Activated T-helper 1 cell treated with anti-CD3 and anti-CD28 coated beads, Interleukin-12 subunit alpha, Interleukin-12 subunit beta, Interleukin-2, Interleukin-4 antibody, amounts not matched to agents 30 ng/mL and 10 ng/mL and 1 ng/mL, durations not matched to agents 14 hours and 24 hours and 36 hours (primary cell): Measurements from ENCODE around the gene MDK. TPM values are rescaled to one million over a fixed set of nuclear protein-coding genes. Genes with fewer than 3 reads are reported as not detected.
A peak's percentile ranks its signal among the peaks of the same experiment; 100 is the strongest.

Experiments
- DNase-seq: peaks from one replicate; pipeline ENCODE4 v3.0.0; 2021; ENCODE audit warnings: low spot score
- H3K27ac Mint-ChIP-seq: one replicate; pipeline ENCODE4 v1.8.0; 2021; ENCODE audit warnings: mild to moderate bottlenecking, mixed read lengths
- H3K27me3 Mint-ChIP-seq: one replicate; pipeline ENCODE4 v1.8.0; 2022; ENCODE audit warnings: mild to moderate bottlenecking, moderate library complexity, mixed read lengths; ENCODE audit not compliant: insufficient read depth
- H3K36me3 Mint-ChIP-seq: one replicate; pipeline ENCODE4 v1.8.0; 2021; ENCODE audit warnings: low read depth, mixed read lengths
- H3K4me1 Mint-ChIP-seq: one replicate; pipeline ENCODE4 v1.8.0; 2021; ENCODE audit warnings: low read depth, mixed read lengths
- H3K4me3 Mint-ChIP-seq: one replicate; pipeline ENCODE4 v1.8.0; 2021; ENCODE audit warnings: mild to moderate bottlenecking, moderate library complexity, mixed read lengths
- H3K9me3 Mint-ChIP-seq: one replicate; pipeline ENCODE4 v1.8.0; 2021; ENCODE audit warnings: mixed read lengths
- intact Hi-C: fragments of 100-400 bp; cut with micrococcal nuclease; formaldehyde crosslinking; loops from one replicate; pipeline ENCODE4 v1.15.1; 2024
- total RNA-seq: library from RNA; stranded (reverse); gene quantifications from 2 replicates; pipeline ENCODE4 v1.2.3, GENCODE V29; 2022

Gene MDK
- total RNA-seq, 1 donor from 2014 or later = 7.1 TPM

DNA sequence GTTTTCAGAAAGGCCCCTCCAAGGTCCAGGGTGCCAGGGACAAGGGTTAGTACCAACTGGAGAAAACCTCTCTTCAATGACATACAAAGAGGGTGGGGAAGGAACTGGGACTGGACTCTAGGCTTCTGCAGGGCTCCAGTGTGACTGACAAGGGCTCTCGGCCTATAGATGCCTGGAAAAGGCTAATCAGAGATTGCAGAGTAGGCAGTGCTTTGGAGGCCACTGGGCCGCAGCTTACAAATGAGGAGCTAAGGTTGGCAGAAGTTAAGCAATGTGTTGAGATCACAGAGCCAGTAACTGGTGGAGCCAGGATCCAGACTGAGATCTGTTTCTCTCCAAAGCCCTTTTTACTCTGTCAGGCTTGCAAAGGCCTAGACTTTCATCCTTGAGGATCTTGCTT is 41.7 kb upstream of the MDK start:
- Mint-ChIP-seq H3K27me3 (peaks cover 9% of the 10 kb centered on the region), H3K36me3 (no peaks in the 10 kb centered on the region), H3K4me1 (peaks cover 41% of the 10 kb centered on the region), H3K9me3 (no peaks in the 10 kb centered on the region), H3K4me3 (no peak overlapping the region), H3K27ac (no peak overlapping the region)
- intact Hi-C loops = no loop called here
- no peak for DNase-seq

DNA sequence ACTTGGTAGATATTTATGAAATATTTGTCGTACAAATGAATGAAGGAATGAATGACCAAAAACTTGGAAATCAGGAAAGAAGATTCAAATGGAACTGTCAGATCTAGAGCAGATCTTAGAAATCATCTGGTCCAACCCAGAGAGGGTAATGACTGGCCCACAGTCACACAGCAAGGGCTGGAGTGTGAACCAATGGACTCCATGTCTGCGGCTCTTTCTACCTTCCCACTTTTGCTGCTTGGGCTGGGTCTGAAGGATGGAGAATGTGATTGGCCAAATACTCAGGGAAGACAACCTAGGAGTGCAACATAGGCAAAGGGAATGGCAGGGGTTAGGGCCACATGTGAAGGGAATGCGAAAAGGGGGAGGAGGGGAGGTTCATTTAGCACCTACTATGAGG is 40.0 kb upstream of the MDK start:
- intact Hi-C loops = no loop called here
- Mint-ChIP-seq H3K4me3 (no peak overlapping the region), H3K27me3 (peaks cover 3% of the 10 kb centered on the region), H3K27ac (no peak overlapping the region), H3K9me3 (no peaks in the 10 kb centered on the region), H3K36me3 (no peaks in the 10 kb centered on the region), H3K4me1 (peaks cover 57% of the 10 kb centered on the region)
- no peak for DNase-seq

DNA sequence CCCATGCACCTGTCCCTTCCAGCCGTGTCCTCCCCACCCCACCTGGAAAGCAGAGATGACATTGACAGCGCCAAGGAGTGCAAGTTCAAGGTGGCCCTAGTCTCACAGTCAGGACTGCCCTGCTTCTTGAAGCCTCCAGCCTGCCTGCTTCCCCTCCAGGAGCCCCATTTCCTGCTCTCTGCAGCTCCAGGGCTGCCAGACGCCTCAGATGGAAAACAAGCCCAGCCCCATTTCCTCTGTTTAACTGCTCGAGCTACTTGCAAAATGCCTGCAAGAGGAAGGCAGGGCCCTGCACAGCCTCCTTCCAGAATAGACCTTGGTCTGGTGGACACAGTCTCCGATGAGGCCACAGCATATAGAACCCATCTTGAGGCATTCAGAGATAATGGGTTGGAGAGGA is 39.2 kb upstream of the MDK start:
- Mint-ChIP-seq H3K4me3 (no peak overlapping the region), H3K27me3 (peaks cover 3% of the 10 kb centered on the region), H3K9me3 (no peaks in the 10 kb centered on the region), H3K4me1 (peaks cover 64% of the 10 kb centered on the region), H3K36me3 (no peaks in the 10 kb centered on the region), H3K27ac (no peak overlapping the region)
- no peak for DNase-seq
- intact Hi-C loops = no loop called here

DNA sequence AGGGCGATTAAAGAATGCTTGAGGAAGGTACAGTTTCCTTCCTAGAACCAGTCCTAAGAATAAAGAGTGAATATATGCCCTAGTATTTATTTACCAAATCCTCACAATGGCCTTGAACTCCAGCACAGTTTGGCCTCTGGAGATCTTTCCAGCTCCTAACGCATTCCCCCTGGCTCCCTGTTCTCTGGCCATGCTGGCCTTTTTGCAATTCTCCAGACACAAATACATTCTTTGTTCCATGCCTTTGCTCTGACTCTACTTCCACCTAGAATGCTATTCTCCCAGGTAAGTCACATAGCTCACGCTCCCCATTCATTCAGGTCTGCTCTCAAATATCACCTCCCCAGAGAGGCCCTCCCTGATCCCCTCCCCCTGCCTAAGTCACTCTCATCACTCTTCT is 37.9 kb upstream of the MDK start:
- H3K4me1 Mint-ChIP-seq = peaks cover 61% of the 10 kb centered on the region

DNA sequence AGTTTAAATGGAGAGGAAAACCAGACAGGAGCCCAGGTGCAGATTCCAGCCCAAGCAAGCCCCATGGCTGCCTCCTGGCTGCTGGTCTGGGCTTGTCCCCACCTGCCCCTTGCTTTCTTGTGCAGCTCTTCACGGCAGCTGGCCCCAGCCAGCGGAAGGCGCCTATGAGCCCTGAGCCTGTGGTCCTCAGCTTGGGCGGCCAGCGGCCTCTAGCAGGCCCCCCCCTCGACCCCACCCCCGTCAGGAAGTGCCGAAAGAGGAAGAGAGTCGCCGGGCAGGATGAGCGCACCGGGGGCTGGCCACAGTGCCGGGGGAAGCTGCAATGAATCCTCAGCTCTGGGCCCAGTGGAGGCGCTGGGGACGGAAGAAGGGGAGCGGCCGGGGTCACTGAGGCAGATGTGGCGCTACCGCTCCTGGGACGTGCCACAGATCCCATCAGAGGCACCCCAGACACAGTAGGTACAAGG is 36.3 kb upstream of the MDK start:
- intact Hi-C loops = loop anchor here (5.0 kb wide), 1 partner anchor 498 kb away; the partner anchor contains the start of gene CRY2
- Mint-ChIP-seq H3K27me3 (peaks cover 3% of the 10 kb centered on the region), H3K4me1 (peaks cover 72% of the 10 kb centered on the region), H3K4me3 (peak overlapping the region; percentile 85), H3K36me3 (peaks cover 5% of the 10 kb centered on the region), H3K27ac (peak overlapping the region; percentile 57), H3K9me3 (no peaks in the 10 kb centered on the region)
- DNase-seq = no peak

More for the DNA sequence above, 37.9 kb upstream of the MDK start:
- H3K36me3 Mint-ChIP-seq = no peaks in the 10 kb centered on the region
- H3K4me3 Mint-ChIP-seq = no peak overlapping the region
- DNase-seq = no peak
- H3K9me3 Mint-ChIP-seq = no peaks in the 10 kb centered on the region
- H3K27me3 Mint-ChIP-seq = peaks cover 3% of the 10 kb centered on the region
- H3K27ac Mint-ChIP-seq = peak overlapping the region; percentile 27
- intact Hi-C loops = no loop called here

DNA sequence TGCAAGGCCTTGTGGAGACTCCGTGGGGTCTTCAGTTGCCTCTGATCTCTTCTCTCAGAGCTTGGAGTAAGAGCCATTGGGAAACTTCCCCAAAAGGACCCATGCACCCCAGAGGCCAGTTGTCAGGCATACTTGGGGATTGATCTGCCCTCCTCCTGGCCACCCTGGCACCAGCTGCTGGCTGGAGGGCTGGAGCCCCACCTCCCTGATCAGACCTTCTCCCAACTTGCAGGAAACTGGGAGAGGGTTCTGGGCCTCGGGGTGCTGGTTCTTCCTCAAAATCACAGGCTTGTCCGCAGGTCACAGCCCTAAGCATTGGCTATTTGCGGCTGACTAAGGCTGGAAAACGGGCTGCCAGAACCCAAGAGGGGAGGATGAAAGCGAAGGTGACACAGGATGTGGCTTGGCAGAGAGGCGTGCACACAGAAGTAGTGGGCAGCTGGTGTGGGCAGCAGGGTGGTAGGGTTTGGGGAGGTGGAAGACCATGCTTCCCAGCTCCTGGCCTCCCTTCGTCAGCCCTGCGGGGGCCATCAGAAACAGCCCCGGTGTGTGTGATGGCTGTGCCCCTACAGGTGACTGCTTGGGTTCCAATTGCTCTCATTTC is 35.5 kb upstream of the MDK start:
- Mint-ChIP-seq H3K36me3 (peaks cover 7% of the 10 kb centered on the region), H3K27me3 (peaks cover 3% of the 10 kb centered on the region), H3K4me3 (peak overlapping the region; percentile 85), H3K27ac (peak overlapping the region; percentile 84), H3K4me1 (peaks cover 73% of the 10 kb centered on the region), H3K9me3 (no peaks in the 10 kb centered on the region)
- intact Hi-C loops = loop anchor here (1.0 to 5.0 kb wide), 5 partner anchors 15 to 499 kb away; partner anchors contain the start of genes ARHGAP1, ATG13, CRY2 and HARBI1
- no peak for DNase-seq

DNA sequence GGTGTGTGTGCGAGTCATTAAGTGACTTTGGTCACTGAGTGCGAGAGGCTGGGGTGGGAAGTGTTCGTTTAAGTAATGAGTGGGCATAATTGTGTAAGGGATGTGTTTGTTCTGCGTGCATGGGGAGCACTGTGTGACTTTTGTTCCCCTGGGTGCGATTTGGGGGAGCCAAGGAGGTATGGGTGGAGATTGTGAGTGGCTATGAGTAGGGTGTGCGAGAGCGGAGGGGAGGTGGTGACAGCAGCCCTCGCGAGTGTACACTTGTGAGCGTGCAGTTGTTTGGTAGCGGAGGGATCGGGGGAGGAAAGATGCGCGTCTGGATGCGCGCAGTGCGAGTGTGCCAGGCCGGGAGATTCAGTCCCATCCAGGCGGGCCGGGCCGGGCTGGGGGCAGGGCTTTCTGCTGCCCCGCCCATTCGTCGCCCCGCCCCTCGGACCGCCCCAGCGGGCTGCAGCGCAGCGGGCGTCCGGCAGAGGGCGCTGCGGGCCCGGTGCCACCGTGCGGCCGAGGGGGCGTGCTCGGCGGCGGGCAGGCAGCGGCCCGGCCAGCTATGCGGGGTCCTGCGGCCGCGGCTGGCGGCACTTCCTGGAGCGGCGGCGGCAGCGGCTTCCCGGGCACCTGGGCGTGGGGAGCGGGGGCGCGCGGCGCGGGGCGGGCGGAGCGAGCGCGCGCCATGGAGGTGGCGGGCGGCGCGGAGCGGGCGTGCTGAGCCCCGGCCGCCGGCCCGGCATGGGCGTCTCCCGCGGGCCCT is 34.4 kb upstream of the MDK start, which contains the start of gene DGKZ:
DGKZ (plus strand) TSS at position 578 of the 751 bp plus-strand sequence. CDS start 197 bp downstream, outside the sequence.
- peak within 1 kb of the TSS; percentile 89 for H3K27ac Mint-ChIP-seq
- peaks cover 7% of the 10 kb centered on the region for H3K36me3 Mint-ChIP-seq
- intact Hi-C loops = loop anchor here (1.0 to 5.0 kb wide), 7 partner anchors 16 to 500 kb away; partner anchors contain the start of genes ARHGAP1, ATG13, CRY2 and HARBI1
- peak within 1 kb of the TSS; percentile 88 for H3K4me3 Mint-ChIP-seq
- H3K27me3 Mint-ChIP-seq = peaks cover 3% of the 10 kb centered on the region
- DNase-seq = peak; percentile 91
- no peaks in the 10 kb centered on the region for H3K9me3 Mint-ChIP-seq
- H3K4me1 Mint-ChIP-seq = peaks cover 72% of the 10 kb centered on the region

DNA sequence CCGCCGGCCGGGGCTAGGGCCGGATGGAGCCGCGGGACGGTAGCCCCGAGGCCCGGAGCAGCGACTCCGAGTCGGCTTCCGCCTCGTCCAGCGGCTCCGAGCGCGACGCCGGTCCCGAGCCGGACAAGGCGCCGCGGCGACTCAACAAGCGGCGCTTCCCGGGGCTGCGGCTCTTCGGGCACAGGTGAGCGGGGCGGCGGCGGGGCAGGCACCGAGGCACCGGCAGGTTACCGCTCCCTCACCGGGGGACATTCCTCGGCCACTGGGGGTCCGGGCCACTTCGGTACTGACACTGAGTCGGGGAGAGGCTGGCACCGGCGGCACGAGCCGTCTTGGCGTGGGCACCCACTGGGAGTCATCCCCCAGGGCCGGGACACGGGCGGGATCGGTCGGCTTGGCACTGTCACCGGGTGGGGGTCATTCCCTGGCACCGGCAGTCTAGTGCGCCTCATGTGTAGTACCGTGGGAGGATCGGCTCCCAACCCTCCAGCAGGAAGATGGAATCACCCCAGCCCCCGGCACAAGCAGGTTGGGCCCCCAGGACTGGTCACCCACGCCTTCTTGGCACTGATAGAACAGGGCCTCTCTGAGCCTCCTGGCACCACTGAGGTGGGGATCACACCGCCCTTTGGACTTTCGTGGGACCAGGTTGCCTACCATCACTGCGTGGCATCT is 33.7 kb upstream of the MDK start:
- Mint-ChIP-seq H3K27me3 (peaks cover 3% of the 10 kb centered on the region), H3K27ac (peak overlapping the region; percentile 89), H3K9me3 (no peaks in the 10 kb centered on the region), H3K36me3 (peaks cover 7% of the 10 kb centered on the region), H3K4me3 (peak overlapping the region; percentile 88), H3K4me1 (peaks cover 71% of the 10 kb centered on the region)
- intact Hi-C loops = loop anchor here (1.0 to 5.0 kb wide), 6 partner anchors 105 to 500 kb away; partner anchors contain the start of genes ARHGAP1, ATG13, CRY2 and HARBI1
- no peak for DNase-seq

DNA sequence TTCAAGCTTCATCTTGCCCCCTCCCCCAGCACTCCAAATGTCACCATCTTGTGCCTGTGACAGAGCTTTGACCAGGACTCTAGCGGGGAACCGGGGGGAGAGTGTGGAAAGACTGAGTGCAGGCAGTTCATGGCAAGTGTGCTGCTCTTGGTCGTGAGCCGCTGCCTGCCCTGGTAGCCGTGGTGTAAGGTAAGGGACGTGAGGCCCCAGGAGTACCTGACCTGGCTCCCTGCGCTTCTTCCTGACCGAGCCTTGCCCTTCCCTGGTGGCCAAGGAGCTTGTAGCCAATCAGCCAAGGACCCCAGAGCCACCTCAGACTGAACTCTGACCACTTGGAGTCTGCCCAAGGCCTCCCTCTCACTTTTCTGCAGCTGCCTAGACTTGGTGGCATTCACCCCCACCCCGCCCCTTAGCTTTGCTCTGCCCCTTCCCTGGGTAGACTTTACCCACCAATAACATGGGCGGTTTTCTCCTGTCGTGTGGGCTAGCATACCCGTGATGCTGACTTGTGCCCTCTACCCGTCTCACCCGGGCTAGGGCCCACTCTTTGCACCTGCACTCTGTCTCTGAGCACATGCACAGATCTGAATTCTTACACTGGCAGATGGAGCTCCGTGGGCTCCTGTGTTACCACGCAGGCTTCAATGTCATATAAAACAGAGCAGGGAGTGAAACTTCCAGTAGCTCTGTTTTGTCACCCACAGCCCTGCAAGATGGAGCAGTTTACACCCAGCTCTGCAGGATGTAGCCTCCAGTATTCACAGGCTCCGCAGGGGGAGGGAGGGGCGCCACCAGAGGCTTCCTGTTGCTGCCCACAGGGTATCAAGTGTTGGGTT is 32.7 kb upstream of the MDK start:
- peak; percentile 62 for DNase-seq
- Mint-ChIP-seq H3K27me3 (no peaks in the 10 kb centered on the region), H3K36me3 (peaks cover 7% of the 10 kb centered on the region), H3K9me3 (no peaks in the 10 kb centered on the region), H3K4me3 (peak overlapping the region; percentile 88), H3K27ac (peak overlapping the region; percentile 89), H3K4me1 (peaks cover 77% of the 10 kb centered on the region)
- intact Hi-C loops = loop anchor here (1.0 to 5.0 kb wide), 3 partner anchors 13 to 501 kb away; partner anchors contain the start of gene CRY2

DNA sequence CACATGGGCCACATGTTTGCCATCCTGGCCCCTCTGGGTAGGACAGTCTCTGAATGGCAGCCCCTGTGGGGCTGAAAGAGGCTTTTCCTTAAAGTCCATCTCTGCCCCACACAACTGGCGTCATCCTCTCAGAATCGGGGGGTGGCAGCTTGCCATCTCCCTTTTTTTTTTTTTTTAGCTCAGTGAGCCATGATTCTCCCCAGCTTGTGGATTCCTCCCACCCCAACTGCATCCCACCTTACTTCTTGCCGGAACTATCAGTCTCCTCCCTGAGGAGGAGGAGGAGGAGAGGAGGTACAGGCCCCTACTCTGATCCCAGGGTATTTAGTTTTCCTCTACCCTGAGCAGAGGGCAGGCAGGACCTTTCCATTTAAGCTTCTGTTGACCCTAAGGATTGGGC is 30.8 kb upstream of the MDK start:
- Mint-ChIP-seq H3K4me1 (peaks cover 71% of the 10 kb centered on the region), H3K27me3 (no peaks in the 10 kb centered on the region), H3K27ac (peak overlapping the region; percentile 11), H3K9me3 (no peaks in the 10 kb centered on the region), H3K4me3 (no peak overlapping the region), H3K36me3 (peaks cover 7% of the 10 kb centered on the region)
- no peak for DNase-seq
- intact Hi-C loops = no loop called here

DNA sequence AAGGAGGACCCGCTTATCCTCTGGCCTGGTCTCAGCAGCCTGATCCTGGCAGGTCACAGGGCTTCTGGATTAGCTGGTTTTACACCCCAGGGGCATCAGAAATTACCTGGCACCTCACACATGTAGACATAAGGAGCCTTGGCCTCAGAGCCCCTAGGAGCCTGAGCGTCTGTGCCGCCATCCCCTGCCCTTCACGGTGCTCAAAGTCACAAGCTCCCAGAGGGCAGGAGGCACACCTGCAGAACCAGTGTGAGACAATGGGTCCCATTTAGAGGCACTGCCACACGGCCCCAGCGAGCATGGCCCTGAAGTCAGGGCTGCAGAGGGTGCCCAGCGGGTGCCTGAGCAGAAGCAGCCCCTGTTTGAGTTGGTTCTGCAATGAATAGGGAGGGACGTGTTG is 30.3 kb upstream of the MDK start:
- Mint-ChIP-seq H3K4me1 (peaks cover 67% of the 10 kb centered on the region), H3K27me3 (no peaks in the 10 kb centered on the region), H3K36me3 (peaks cover 7% of the 10 kb centered on the region), H3K4me3 (peak overlapping the region; percentile 77), H3K27ac (peak overlapping the region; percentile 38), H3K9me3 (no peaks in the 10 kb centered on the region)
- no peak for DNase-seq
- intact Hi-C loops = no loop called here

DNA sequence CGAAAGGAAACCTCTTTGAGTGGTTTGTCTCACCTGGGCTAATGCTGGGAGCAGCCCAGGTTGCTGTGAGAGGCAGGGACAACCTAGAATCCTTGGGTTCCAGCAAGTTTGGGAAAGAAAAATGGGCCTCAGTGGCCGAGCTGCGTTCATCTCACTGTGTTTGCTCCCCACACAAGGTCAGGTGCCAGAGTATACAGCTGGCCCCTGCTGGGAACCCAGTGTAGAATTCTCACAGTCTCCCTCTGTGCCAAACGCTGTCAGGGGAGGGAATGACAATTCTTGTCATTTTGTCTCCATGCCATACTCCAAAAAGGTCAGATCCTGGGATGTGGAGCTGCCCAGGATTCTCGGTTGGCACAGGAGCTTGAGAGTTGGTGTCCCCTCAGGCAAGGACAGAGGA is 29.9 kb upstream of the MDK start:
- Mint-ChIP-seq H3K27ac (peak overlapping the region; percentile 58), H3K4me3 (peak overlapping the region; percentile 77), H3K27me3 (no peaks in the 10 kb centered on the region), H3K36me3 (peaks cover 7% of the 10 kb centered on the region), H3K9me3 (no peaks in the 10 kb centered on the region), H3K4me1 (peaks cover 64% of the 10 kb centered on the region)
- intact Hi-C loops = loop anchor here (1.0 kb wide), 1 partner anchor 16 kb away; no protein-coding TSS in a partner anchor
- no peak for DNase-seq
